GM13976 (cell line): ENCODE measurements around the gene ZNF597.
A peak's percentile ranks its signal among the peaks of the same experiment; 100 is the strongest.

Experiments used
- DNase-seq: peaks from one replicate; pipeline ENCODE4 v3.0.0; 2012; ENCODE audit warnings: low spot score
- CTCF ChIP-seq: IDR thresholded peaks from 2 replicates; pipeline ENCODE4 v1.5.1; 2012; ENCODE audit warnings: borderline replicate concordance, mild to moderate bottlenecking; ENCODE audit not compliant: insufficient read depth; ENCODE audit errors: extremely low read depth, missing control alignments, control extremely low read depth
- in situ Hi-C: fragments of 300-500 bp; cut with MboI; formaldehyde crosslinking; loops from one replicate; pipeline ENCODE4 v1.12.0; 2022; ENCODE audit warnings: low sequenced_read_pairs, mixed read lengths, inconsistent platforms; ENCODE audit not compliant: unreplicated experiment

Gene ZNF597

GRCh38 chr16:3431779-3432219 is 11.5 kb downstream of the ZNF597 start:
- TF ChIP-seq CTCF, result no peak
- in situ Hi-C loops, result no loop called here
- peak; percentile 40 for DNase-seq

- DNase-seq, result no peak
- TF ChIP-seq CTCF, result no peak
- in situ Hi-C loops, result no loop called here
Measured at GRCh38 chr16:3413730-3414379, 29.4 kb downstream of the ZNF597 start.

- DNase-seq, result no peak
- in situ Hi-C loops, result no loop called here
- no peak for TF ChIP-seq CTCF
Measured at GRCh38 chr16:3408561-3409197, 34.6 kb downstream of the ZNF597 start.

GRCh38 chr16:3401719-3402397 is 41.4 kb downstream of the ZNF597 start:
- peak; percentile 37 for DNase-seq
- in situ Hi-C loops, result no loop called here
- TF ChIP-seq CTCF, result no peak

- in situ Hi-C loops, result no loop called here
- TF ChIP-seq CTCF, result no peak
- peak; percentile 100 for DNase-seq
Measured at GRCh38 chr16:3400779-3401688, 42.3 kb downstream of the ZNF597 start, which contains the start of the genes ZNF174 and ZSCAN32. ZNF174 (plus strand) TSS chr16:3401215; CDS start chr16:3402005, 790 bp downstream. ZSCAN32 (minus strand) TSS chr16:3401004; CDS start chr16:3397557, 3,447 bp downstream.

- in situ Hi-C loops, result no loop called here
- no peak for DNase-seq
- TF ChIP-seq CTCF, result no peak
Measured at GRCh38 chr16:3400446-3400778, 42.9 kb downstream of the ZNF597 start.
